ENCODE results near the gene NCL.
"Not testable (repeated sequence)": the region's sequence is repeated elsewhere in the genome, so short reads cannot be mapped to it uniquely, and the experiment has no call there.

NCL gene

DNA sequence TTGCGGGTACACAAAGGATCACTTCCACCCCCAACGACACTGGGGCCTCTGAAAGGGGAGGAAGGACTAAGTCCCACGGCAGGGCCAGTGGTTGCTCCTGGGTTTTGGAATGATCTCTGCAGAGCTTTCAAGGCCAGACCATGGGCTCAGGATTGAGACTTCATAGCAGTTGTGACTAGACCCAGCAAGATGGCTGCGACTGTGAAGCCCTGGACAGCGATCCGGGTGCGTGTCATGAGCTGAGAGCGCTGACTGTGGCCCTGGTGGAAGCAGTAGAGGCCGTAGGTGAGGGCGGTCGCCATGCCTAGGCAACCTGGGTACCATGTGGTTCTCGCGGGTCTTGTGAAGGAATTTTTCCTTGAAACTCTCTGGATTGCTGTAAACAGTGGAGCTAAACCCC is 27.3 kb downstream of the NCL start:
- DNase-seq (ENCODE audit: extremely low read depth, low read depth): no peak
- TF ChIP-seq CTCF (IDR thresholded peaks at IDR 0.05; ENCODE audit: low read depth, low read length, missing control alignments): no peak
- H3K4me3 ChIP-seq (replicated peaks; ENCODE audit: low read depth, low read length): no peak overlapping the region

GRCh38 chr2:231433990-231434389 is 30.3 kb downstream of the NCL start:
- no peak overlapping the region for H3K4me3 ChIP-seq (replicated peaks; ENCODE audit: low read depth, low read length)
- no peak for DNase-seq (ENCODE audit: extremely low read depth, low read depth)
- no peak for TF ChIP-seq CTCF (IDR thresholded peaks at IDR 0.05; ENCODE audit: low read depth, low read length, missing control alignments)

GRCh38 chr2:231431606-231432005 is 32.7 kb downstream of the NCL start:
- TF ChIP-seq CTCF (IDR thresholded peaks at IDR 0.05; ENCODE audit: low read depth, low read length, missing control alignments): no peak
- no peak overlapping the region for H3K4me3 ChIP-seq (replicated peaks; ENCODE audit: low read depth, low read length)
- DNase-seq (ENCODE audit: extremely low read depth, low read depth): no peak

GRCh38 chr2:231430437-231430836 is 33.8 kb downstream of the NCL start:
- H3K4me3 ChIP-seq (replicated peaks; ENCODE audit: low read depth, low read length); DNase-seq (ENCODE audit: extremely low read depth, low read depth): not testable (repeated sequence)

GRCh38 chr2:231429901-231430300 is 34.4 kb downstream of the NCL start:
- TF ChIP-seq CTCF (IDR thresholded peaks at IDR 0.05; ENCODE audit: low read depth, low read length, missing control alignments): no peak
- H3K4me3 ChIP-seq (replicated peaks; ENCODE audit: low read depth, low read length): no peak overlapping the region
- no peak for DNase-seq (ENCODE audit: extremely low read depth, low read depth)

DNA sequence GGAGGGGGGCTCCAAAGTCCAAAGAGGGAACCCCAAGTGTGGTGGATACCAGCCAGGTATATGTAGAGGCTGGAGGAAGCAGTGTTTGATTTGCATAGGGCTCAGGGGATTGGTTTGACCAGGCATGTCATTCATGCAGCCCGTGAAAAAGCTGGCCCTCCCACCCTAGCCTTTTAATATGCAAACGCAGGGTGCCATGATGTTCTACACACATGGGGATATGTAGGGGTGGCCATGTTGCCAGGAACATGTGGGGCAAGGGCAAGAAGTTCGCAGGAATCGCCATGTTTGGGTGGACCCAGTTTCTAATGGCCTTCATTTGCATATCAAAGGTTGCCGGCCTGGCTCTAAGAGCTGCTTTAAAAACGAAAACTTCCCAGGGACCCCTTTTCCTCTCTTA is 35.1 kb downstream of the NCL start:
- no peak for TF ChIP-seq CTCF (IDR thresholded peaks at IDR 0.05; ENCODE audit: low read depth, low read length, missing control alignments)
- no peak for DNase-seq (ENCODE audit: extremely low read depth, low read depth)
- H3K4me3 ChIP-seq (replicated peaks; ENCODE audit: low read depth, low read length): no peak overlapping the region

GRCh38 chr2:231427116-231427515 is 37.2 kb downstream of the NCL start:
- no peak for DNase-seq (ENCODE audit: extremely low read depth, low read depth)
- H3K4me3 ChIP-seq (replicated peaks; ENCODE audit: low read depth, low read length): no peak overlapping the region
- TF ChIP-seq CTCF (IDR thresholded peaks at IDR 0.05; ENCODE audit: low read depth, low read length, missing control alignments): no peak

Measured in HFF-Myc (cell line).